DMS53 treated with DMSO at 0.1 percent for 48 hours (cell line): ENCODE measurements around the gene BMAL1.
"Not testable (repeated sequence)": the region's sequence is repeated elsewhere in the genome, so short reads cannot be mapped to it uniquely, and the experiment has no call there.

ENCODE experiments used
- DNase-seq: peaks from one replicate; lab custom pipeline; 2025; ENCODE audit not compliant: unreplicated experiment; lab: John Stamatoyannopoulos, UW

BMAL1 gene

GRCh38 chr11:13436836-13437235 is 159.2 kb downstream of the BMAL1 start:
- DNase-seq: not testable (repeated sequence)
